ENCODE measurements around the gene SPON2.

GRCh38 chr4:1136048-1136447 lies 36.3 kb downstream of the SPON2 start:
- TF ChIP-seq CTCF (IDR thresholded peaks at IDR 0.05) = no peak
- no peak for TF ChIP-seq POLR2AphosphoS5 (IDR thresholded peaks at IDR 0.05)
